Cardiac fibroblast (primary cell): ENCODE measurements around the gene LPP.

Experiments
- DNase-seq, 2 donors: peaks; one replicate each; pipeline versions ENCODE4 v3.0.0 to v3.0.0-alpha.2; 2010; ENCODE audit warnings: low read depth in 2 of 2
- H3K4me3 ChIP-seq, 2 donors: replicated peaks in 1 of 2; 1 replicate in 1 of 2; 2 replicates in 1 of 2; pipeline ENCODE4 v1.5.1; 2011; ENCODE audit warnings: low read depth in 2 of 2, low read length in 2 of 2, mild to moderate bottlenecking in 2 of 2, moderate library complexity in 1 of 2
- CTCF ChIP-seq: IDR thresholded peaks from one replicate; pipeline ENCODE4 v1.5.1; 2011; ENCODE audit warnings: low read depth, mild to moderate bottlenecking, low read length, inconsistent platforms

The LPP gene

GRCh38 chr3:188754267-188754666 is 600.3 kb downstream of the LPP start:
- no peak for DNase-seq
- H3K4me3 ChIP-seq, result no peak overlapping the region
- TF ChIP-seq CTCF, result no peak

GRCh38 chr3:188756241-188756640 is 602.3 kb downstream of the LPP start:
- TF ChIP-seq CTCF, result no peak
- H3K4me3 ChIP-seq, result no peak overlapping the region
- DNase-seq, result no peak

GRCh38 chr3:188759336-188760005 is 605.5 kb downstream of the LPP start:
- H3K4me3 ChIP-seq, result no peak overlapping the region
- no peak for TF ChIP-seq CTCF
- no peak for DNase-seq

GRCh38 chr3:188760408-188760807 is 606.5 kb downstream of the LPP start:
- no peak for TF ChIP-seq CTCF

GRCh38 chr3:188761439-188761838 is 607.5 kb downstream of the LPP start:
- no peak overlapping the region for H3K4me3 ChIP-seq
- TF ChIP-seq CTCF, result no peak
- DNase-seq, result no peak

More at GRCh38 chr3:188760408-188760807, 606.5 kb downstream of the LPP start:
- peak; percentile 36 to 60 for DNase-seq
- H3K4me3 ChIP-seq, result no peak overlapping the region

- TF ChIP-seq CTCF, result no peak
- H3K4me3 ChIP-seq, result no peak overlapping the region
- no peak for DNase-seq
Observed at GRCh38 chr3:188761964-188762363, 608.0 kb downstream of the LPP start.

GRCh38 chr3:188764609-188765008 is 610.7 kb downstream of the LPP start:
- TF ChIP-seq CTCF, result no peak
- DNase-seq, result no peak
- H3K4me3 ChIP-seq, result no peak overlapping the region
